ENCODE results near the gene PPIC. TPM values are rescaled to one million over a fixed set of nuclear protein-coding genes. Genes with fewer than 3 reads are reported as not detected.

PPIC gene
- total RNA-seq, 4 donors from 2014 or later: 21.7 to 77.3 (median 58.5) TPM

DNA sequence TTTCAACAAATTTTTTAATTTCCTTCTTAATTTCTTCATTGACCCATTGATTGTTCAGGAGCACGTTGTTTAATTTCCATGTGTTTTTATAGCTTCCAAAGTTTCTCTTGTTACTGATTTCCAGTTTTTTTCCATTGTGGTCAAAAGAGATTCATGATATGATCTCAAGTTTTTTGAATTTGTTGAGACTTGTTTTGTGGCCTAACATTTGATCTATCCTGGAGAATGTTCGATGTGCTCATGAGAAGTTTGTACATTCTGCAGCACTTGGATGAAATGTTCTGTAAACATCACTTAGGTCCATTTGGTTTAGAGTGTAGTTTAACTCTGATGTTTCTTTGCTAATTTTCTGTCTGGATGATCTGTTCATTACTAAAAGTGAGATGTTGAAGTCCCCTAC, 14.7 kb upstream of the PPIC start:
- TF ChIP-seq CTCF (IDR thresholded peaks at IDR 0.05) (no peak), POLR2A (IDR thresholded peaks at IDR 0.05) (no peak)
- Histone ChIP-seq H3K36me3 (no peaks in the 10 kb centered on the region), H3K27me3 (no peaks in the 10 kb centered on the region), H3K9me3 (peaks cover 0 to 3% (median 0%) of the 10 kb centered on the region in 3 donors), H3K4me1 (no peaks in the 10 kb centered on the region), H3K4me3 (no peak overlapping the region), H3K27ac (no peak overlapping the region)
- intact Hi-C loops (cut with DNase I): no loop called here
- no peak for DNase-seq
- 53 to 62% methylated on average over 2 of the region's 2 CpGs for WGBS, 2 donors

DNA sequence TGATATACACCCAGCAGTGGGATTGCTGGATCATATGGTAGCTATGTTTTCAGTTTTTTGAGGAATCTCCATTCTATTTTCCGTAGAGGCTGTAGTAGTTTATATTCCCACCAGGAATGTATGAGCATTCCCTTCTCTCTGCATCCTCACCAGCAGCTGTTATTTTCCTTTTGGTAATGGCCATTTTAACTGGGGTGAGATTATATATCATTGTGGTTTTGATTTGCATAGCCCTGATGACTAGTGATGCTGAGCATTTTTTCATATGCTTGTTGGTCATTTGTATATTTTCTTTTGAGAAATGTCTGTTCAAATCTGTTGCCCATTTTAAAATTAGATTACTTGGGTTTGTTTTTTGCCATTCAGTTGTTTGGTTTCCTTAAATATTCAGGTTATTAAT, 11.2 kb upstream of the PPIC start:
- H3K4me1 ChIP-seq: no peaks in the 10 kb centered on the region
- no peak for TF ChIP-seq CTCF (IDR thresholded peaks at IDR 0.05)
- no peak for TF ChIP-seq POLR2A (IDR thresholded peaks at IDR 0.05)
- H3K36me3 ChIP-seq: no peaks in the 10 kb centered on the region
- no peak overlapping the region for H3K27ac ChIP-seq
- no peak overlapping the region for H3K4me3 ChIP-seq
- no peaks in the 10 kb centered on the region for H3K27me3 ChIP-seq
- H3K9me3 ChIP-seq: no peaks in the 10 kb centered on the region
- 52 to 85% methylated on average over 1 of the region's 1 CpG for WGBS, 2 donors
- DNase-seq: no peak
- intact Hi-C loops (cut with DNase I): no loop called here

DNA sequence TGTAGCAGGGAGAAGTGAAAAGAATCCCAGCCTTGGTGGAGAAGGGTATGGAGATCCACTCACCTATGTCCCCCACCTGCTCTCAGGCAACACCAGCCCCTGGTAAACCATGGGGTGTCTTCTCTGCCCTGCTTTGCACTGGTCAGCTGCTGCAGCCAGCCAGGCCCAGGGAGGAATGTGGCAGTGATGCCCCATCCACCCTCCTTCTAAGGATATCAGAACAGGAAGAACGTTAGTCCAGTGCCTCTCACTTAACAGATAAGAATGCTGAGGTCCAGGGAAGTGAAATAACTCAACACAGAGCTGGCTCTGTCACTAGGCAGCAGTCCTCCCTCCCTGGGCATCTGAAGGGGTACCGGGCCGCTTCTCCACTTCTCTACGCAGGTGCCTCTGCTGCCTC, 9.7 kb upstream of the PPIC start:
- no peak for TF ChIP-seq POLR2A (IDR thresholded peaks at IDR 0.05)
- TF ChIP-seq CTCF (IDR thresholded peaks at IDR 0.05): no peak
- no peak for DNase-seq
- H3K4me1 ChIP-seq: no peaks in the 10 kb centered on the region
- no peaks in the 10 kb centered on the region for H3K9me3 ChIP-seq
- H3K27ac ChIP-seq: no peak overlapping the region
- no peaks in the 10 kb centered on the region for H3K36me3 ChIP-seq
- WGBS, 2 donors: 77 to 100% methylated on average over 3 of the region's 4 CpGs
- no peak overlapping the region for H3K4me3 ChIP-seq
- no peaks in the 10 kb centered on the region for H3K27me3 ChIP-seq
- intact Hi-C loops (cut with DNase I): no loop called here

GRCh38 chr5:123044926-123045617, 8.5 kb upstream of the PPIC start:
- TF ChIP-seq POLR2A (IDR thresholded peaks at IDR 0.05) (no peak), CTCF (IDR thresholded peaks at IDR 0.05) (no peak)
- Histone ChIP-seq H3K36me3 (no peaks in the 10 kb centered on the region), H3K27ac (no peak overlapping the region), H3K27me3 (no peaks in the 10 kb centered on the region), H3K9me3 (no peaks in the 10 kb centered on the region), H3K4me1 (no peaks in the 10 kb centered on the region), H3K4me3 (no peak overlapping the region)
- no peak for DNase-seq
- intact Hi-C loops (cut with DNase I): no loop called here
- 80 to 81% methylated on average over 7 of the region's 7 CpGs for WGBS, 2 donors

DNA sequence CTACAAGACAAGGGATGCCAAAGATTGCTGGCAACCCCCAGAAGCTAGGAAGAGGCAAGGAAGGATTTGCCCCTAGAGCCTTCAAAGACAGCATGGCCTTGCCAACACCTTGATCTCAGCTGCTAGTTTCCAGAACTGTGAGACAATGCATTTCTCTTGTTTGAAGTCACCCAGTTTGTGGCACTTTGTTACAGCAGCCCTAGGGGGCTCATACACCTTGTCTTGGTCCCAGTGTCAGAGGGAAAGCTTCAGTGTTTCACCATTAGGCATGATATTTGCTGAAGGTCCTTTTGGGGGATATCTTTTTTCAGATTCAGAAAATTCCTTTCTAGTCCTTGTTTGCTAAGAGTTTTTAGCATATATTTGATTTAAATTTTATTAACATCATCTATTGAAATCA, 3.1 kb upstream of the PPIC start:
- DNase-seq: no peak
- Histone ChIP-seq H3K27me3 (peaks cover 0 to 16% (median 0%) of the 10 kb centered on the region in 4 donors), H3K4me1 (peaks cover 0 to 27% (median 4%) of the 10 kb centered on the region in 3 donors), H3K27ac (no peak overlapping the region), H3K4me3 (no peak overlapping the region), H3K36me3 (no peaks in the 10 kb centered on the region), H3K9me3 (no peaks in the 10 kb centered on the region)
- intact Hi-C loops (cut with DNase I): no loop called here
- TF ChIP-seq POLR2A (IDR thresholded peaks at IDR 0.05) (no peak), CTCF (IDR thresholded peaks at IDR 0.05) (no peak)

Measured in esophagus squamous epithelium (tissue), 5 donors.